ENCODE measurements around the gene GMEB1. TPM values are rescaled to one million over a fixed set of nuclear protein-coding genes. Genes with fewer than 3 reads are reported as not detected.

GMEB1 gene
- total RNA-seq, 1 donor from 2014 or later = 18.0 TPM

GRCh38 chr1:28761189-28761588, 92.6 kb downstream of the GMEB1 start:
- DNase-seq (ENCODE audit: extremely low spot score, unreplicated experiment) = no peak
- Mint-ChIP-seq H3K27ac (no peak overlapping the region), H3K9me3 (no peaks in the 10 kb centered on the region), H3K36me3 (peaks cover 32% of the 10 kb centered on the region), H3K4me3 (no peak overlapping the region), H3K4me1 (ENCODE audit: unreplicated experiment) (peaks cover 8% of the 10 kb centered on the region), H3K27me3 (no peaks in the 10 kb centered on the region)
- no peak for TF ChIP-seq CTCF (conservative IDR thresholded peaks at IDR 0.05)

GRCh38 chr1:28766532-28767183, 98.1 kb downstream of the GMEB1 start:
- Mint-ChIP-seq H3K4me1 (ENCODE audit: unreplicated experiment) (peaks cover 16% of the 10 kb centered on the region), H3K27ac (no peak overlapping the region), H3K27me3 (no peaks in the 10 kb centered on the region), H3K36me3 (peaks cover 23% of the 10 kb centered on the region), H3K9me3 (no peaks in the 10 kb centered on the region), H3K4me3 (no peak overlapping the region)
- no peak for DNase-seq (ENCODE audit: extremely low spot score, unreplicated experiment)
- TF ChIP-seq CTCF (conservative IDR thresholded peaks at IDR 0.05) = no peak

Other genes with a start within 250 kb of the GMEB1 start
- gene RCC1, start 162.7 kb upstream of the GMEB1 start, total RNA-seq (ENCODE audit: low replicate concordance) = 38.8 and 46.5 TPM in 2 replicates
- gene TRNAU1AP, start 115.7 kb upstream of the GMEB1 start, total RNA-seq (ENCODE audit: low replicate concordance) = 26.9 and 33.7 TPM in 2 replicates
- gene RAB42, start 76.5 kb upstream of the GMEB1 start, total RNA-seq (ENCODE audit: low replicate concordance) = 0.52 and 2.7 TPM in 2 replicates
- gene TAF12, start 25.7 kb upstream of the GMEB1 start, total RNA-seq (ENCODE audit: low replicate concordance) = 16.2 and 20.8 TPM in 2 replicates
- not detected in 2 replicates for gene RNU11, start 20.2 kb upstream of the GMEB1 start, total RNA-seq (ENCODE audit: low replicate concordance)
- gene YTHDF2, start 68.2 kb downstream of the GMEB1 start, total RNA-seq (ENCODE audit: low replicate concordance) = 93.9 and 105 TPM in 2 replicates
- gene OPRD1, start 143.4 kb downstream of the GMEB1 start, total RNA-seq (ENCODE audit: low replicate concordance) = 1.1 and 1.5 TPM in 2 replicates
- gene EPB41, start 245.8 kb downstream of the GMEB1 start, total RNA-seq (ENCODE audit: low replicate concordance) = 76.1 and 82.9 TPM in 2 replicates